DMS53 (cell line): Measurements from ENCODE around the gene RFC4.

ENCODE experiments used
- DNase-seq: peaks from one replicate; lab custom pipeline; 2025; lab: John Stamatoyannopoulos, UW

RFC4 gene

DNA sequence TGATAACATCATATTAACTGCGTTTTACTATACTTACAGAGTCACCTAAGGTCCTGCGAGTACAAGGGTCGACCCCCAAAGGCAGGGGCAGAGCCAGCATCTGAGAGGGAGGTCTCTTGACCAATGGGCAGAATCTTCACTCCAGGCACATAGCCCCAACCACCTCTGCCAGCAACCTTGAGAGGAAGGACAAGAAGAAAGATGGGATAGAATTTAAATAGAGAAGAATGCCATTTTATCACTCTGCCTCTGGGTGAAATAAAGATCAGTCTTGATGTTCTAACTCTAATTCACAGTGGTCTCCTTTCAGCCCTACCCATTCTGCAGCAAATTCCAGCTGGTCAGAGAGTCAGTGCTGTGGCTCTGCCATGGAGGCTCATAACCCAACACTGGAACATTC, 62.6 kb downstream of the RFC4 start:
- no peak for DNase-seq

DNA sequence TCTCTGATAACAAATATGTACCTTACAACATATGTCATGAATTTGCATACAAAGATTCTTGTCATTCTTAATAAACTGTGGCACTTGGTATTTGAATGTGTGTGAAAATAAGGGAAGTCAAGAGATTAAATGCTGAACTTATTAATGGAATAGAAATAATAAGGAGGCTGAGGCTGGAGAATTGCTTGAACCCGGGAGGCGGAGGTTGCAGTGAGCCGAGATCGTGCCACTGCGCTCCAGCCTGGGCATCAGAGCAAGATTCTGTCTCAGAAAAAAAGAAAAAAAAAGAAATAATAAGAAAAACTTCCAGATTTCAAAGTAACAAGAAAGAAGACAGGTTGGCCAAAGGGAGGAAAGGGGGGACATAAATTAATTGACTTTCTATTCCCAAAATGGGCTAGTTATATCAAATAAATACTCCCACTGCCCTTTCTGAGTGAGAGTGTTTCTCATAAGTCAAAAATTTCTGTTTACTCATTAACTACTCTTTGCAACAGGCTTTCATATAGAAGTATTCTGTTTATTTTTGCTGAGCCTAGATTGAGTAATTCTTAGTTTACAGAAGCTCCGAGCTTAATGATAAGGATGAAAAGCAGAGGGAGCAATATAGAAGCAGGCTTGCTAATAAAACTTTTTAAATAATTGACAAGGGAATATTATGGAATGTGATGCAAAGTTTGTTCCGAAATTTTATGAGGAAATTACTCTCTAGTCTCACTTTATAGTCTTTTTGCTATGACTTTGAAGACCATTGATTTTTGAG, 63.5 kb downstream of the RFC4 start:
- DNase-seq, result no peak
